GM12874 (cell line): ENCODE results near the gene AGAP3.

Experiments used
- TF ChIP-seq, protein P1 (sequence below): IDR thresholded peaks from 2 replicates; pipeline ENCODE4 v1.5.1; 2011; ENCODE audit warnings: low read depth, mild to moderate bottlenecking, control low read depth, low read length, moderate library complexity; ENCODE audit not compliant: insufficient read depth

Gene AGAP3

DNA sequence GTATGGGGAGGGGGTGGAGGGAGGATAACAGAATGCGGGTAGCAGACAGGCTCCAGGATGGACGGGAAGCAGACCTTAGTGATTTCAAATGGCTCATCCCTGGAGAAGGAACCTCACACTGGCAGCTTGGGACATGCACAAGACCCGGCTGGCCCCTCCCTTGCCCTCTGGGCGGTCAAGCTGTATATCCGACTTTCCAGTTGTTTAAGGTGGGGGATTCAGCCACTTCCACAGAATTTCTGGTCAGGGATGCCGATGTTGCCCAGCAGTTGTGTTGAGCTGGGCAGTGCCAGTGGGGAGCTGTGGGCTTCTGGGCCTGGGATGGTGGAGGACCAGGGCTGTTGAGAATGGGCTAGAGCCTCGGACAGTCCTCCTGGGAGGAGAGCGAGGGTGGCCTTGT is 42.4 kb downstream of the AGAP3 start:
- TF ChIP-seq, protein P1, sequence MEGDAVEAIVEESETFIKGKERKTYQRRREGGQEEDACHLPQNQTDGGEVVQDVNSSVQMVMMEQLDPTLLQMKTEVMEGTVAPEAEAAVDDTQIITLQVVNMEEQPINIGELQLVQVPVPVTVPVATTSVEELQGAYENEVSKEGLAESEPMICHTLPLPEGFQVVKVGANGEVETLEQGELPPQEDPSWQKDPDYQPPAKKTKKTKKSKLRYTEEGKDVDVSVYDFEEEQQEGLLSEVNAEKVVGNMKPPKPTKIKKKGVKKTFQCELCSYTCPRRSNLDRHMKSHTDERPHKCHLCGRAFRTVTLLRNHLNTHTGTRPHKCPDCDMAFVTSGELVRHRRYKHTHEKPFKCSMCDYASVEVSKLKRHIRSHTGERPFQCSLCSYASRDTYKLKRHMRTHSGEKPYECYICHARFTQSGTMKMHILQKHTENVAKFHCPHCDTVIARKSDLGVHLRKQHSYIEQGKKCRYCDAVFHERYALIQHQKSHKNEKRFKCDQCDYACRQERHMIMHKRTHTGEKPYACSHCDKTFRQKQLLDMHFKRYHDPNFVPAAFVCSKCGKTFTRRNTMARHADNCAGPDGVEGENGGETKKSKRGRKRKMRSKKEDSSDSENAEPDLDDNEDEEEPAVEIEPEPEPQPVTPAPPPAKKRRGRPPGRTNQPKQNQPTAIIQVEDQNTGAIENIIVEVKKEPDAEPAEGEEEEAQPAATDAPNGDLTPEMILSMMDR: no peak

DNA sequence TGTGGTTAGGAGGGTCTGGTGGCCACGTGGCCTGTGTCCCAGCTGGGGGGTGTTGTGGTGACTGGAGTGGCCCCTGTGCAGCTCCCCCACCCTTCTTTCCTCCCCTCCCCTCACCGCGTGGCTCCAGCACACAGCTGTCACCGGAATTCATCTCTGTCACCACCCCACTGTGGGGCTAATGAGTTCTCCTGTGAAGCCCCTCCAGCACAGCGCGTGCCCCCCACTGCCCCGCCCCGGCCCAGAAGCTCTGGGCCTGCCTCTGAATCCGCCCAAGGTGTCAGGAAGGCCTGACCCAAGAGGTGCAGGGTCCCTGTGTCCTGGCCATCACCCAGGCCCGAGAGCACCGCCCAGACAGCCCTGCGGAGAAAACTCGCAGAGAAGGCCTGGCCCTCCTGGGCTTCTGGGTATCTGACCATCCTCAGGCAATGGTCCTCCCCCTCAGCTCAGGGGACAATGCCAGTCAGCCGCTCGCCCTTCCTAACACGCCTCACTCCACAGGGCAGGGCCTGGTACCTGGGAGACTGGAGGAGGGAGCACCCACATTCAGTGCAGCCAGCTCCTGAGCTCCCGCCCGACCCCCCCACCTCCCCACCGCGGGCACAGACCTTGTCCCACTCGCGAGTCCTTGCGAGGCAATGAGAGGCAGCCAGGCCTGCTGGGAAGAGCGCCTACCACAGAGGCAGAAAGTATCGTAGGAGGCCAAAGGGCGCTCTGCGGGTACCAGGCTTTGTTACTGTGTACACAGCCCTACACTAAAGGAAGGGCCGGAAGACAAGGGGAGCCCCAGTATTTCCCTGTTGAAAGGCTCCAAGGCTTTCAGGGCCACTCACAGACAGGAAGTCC is 43.1 kb downstream of the AGAP3 start:
- TF ChIP-seq, protein P1: no peak

DNA sequence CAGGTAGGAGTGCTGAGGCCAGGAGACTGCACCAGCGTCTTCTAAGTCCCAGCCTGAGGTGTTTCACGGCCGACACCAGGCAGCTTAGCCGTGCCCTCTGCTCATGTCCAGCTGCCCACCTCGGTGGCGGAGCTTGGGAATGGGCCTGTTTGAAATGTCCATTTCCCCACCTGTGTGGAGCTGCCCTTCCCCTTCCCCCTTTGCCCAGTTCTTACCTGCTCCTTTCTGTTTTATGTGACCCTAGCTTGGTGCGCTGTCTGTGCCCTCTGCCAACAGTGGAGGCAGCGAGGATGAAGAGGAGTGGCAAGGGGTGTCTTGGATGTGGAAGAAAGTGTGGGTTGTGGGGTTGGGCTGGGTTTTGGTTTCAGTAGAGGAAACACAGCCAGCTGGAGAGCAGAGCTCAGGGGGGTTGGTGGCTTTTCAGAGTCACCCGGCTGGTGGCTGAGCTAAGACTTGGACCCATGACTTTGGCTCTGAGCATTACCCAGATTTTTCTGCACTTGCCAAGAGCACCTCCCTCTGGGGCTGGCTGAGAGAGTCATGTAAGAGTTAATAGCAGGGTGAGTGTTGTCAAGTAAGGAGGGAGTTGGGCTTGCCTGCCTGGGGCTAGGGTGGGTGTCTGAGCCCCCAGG is 43.8 kb downstream of the AGAP3 start:
- TF ChIP-seq, protein P1: no peak

DNA sequence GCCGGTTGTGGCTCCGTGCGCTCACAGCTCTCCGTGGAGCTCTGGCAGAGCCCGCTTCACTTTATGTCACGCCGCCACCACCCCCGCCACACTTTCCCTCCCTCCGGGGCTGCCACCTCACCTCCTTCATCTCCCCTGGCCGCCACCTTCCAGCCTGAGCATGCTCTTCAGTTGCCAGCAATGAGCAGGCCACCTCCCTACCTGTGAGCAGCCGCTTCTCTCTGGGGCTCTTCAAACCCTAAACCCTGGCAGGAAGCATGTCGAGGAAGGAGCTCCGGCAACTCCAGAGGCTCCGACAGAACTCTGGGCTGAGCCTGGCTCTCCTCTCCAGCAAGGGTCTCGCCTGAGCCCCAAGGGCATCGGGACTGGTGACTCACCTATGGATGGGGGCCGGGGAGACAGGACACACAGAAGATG is 44.5 kb downstream of the AGAP3 start:
- TF ChIP-seq, protein P1: no peak

DNA sequence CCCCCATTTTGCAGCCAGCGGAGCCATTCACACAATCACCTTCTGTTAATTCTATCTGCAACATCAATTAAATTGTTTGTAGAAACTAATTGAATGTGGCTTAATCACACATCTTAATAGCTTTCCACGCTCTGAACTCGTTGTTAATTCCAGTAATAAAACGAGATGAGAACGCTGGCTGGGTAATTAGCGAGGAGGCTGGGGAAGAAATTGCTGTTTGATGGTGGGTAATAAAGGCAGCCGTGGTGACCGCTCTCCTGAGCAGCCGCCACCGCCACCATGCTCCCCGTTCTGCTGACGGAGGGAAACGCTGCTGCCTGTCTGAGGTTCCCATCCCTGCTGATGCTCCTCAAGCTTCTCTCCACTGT is 44.9 kb downstream of the AGAP3 start:
- TF ChIP-seq, protein P1: no peak

DNA sequence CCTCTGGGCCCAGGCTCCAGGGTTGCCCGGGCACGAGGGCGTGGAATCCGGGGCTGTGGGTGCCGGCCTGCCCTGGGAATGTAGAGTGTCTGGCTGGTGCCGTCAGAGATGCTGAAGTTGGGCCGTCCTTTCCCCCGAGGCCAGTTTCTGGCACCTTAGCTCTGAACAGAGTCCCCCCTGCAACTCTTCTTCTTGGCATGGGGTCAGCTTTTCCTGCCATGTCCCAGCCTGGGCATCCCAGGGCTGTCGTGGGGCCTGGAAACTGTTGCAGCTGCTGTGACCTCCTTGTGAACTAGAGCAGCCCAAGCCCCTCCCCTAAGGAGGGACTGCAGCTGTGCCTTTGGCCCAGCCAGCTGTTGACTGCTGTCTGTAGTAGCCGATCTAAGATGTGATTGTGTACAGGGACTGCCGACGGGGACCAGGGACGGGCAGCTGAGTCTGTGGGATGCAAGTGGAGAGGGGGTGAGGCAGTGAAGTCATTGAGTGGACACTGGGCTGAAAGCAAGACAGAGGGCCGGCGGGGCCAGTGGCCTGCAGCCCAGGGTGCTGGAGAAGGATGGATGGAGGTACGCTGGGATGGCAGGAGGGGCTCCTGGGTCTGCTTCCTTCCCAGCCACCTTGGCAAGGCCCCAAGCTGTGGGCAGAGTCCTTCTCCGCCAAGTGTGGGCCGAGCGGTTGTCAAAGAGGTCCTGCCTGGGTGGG is 45.5 kb downstream of the AGAP3 start:
- TF ChIP-seq, protein P1: no peak
